ENCODE data around the gene CPT1A. TPM values are rescaled to one million over a fixed set of nuclear protein-coding genes. Genes with fewer than 3 reads are reported as not detected.

CPT1A gene
- total RNA-seq, 1 experiment from 2014 or later: 31.8 TPM

DNA sequence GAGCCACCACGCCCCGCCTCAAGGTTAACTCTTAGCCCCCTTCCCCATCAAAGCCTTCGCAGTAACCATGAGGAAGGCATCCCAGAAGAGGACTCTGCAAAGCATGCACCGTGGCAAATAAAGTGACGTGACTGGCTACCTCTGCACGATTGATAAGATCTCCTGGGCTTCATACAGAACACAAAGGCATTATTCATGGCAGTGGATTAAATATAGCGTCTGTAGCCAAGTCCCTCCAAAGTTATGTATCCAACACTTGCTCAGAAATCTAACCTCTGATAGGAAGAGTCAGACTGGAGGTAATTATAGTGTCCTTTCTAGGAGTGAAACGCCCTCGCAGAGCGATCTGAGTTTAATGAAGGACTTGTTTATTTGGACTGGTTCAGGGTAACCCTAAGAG, 22.4 kb downstream of the CPT1A start:
- no peak overlapping the region for H3K4me3 Mint-ChIP-seq (ENCODE audit: unreplicated experiment)
- intact Hi-C loops (cut with micrococcal nuclease): no loop called here
- ChIA-PET CTCF (interaction anchor here (0.7 to 1.4 kb wide), 3 partner anchors 25 to 362 kb away, joined by 3 to 5 read pairs (median 3); no protein-coding TSS in a partner anchor), POLR2A (interaction anchor here (1.9 kb wide), 1 partner anchor 20 kb away, joined by 13 read pairs; no protein-coding TSS in a partner anchor)
- H3K4me1 Mint-ChIP-seq (ENCODE audit: insufficient read depth, unreplicated experiment): peaks cover 12% of the 10 kb centered on the region
- H3K27me3 Mint-ChIP-seq (ENCODE audit: insufficient read depth, unreplicated experiment): no peaks in the 10 kb centered on the region
- no peaks in the 10 kb centered on the region for H3K9me3 Mint-ChIP-seq (ENCODE audit: unreplicated experiment)
- H3K36me3 Mint-ChIP-seq (ENCODE audit: insufficient read depth, unreplicated experiment): peaks cover 14% of the 10 kb centered on the region
- TF ChIP-seq, protein P1, sequence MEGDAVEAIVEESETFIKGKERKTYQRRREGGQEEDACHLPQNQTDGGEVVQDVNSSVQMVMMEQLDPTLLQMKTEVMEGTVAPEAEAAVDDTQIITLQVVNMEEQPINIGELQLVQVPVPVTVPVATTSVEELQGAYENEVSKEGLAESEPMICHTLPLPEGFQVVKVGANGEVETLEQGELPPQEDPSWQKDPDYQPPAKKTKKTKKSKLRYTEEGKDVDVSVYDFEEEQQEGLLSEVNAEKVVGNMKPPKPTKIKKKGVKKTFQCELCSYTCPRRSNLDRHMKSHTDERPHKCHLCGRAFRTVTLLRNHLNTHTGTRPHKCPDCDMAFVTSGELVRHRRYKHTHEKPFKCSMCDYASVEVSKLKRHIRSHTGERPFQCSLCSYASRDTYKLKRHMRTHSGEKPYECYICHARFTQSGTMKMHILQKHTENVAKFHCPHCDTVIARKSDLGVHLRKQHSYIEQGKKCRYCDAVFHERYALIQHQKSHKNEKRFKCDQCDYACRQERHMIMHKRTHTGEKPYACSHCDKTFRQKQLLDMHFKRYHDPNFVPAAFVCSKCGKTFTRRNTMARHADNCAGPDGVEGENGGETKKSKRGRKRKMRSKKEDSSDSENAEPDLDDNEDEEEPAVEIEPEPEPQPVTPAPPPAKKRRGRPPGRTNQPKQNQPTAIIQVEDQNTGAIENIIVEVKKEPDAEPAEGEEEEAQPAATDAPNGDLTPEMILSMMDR (IDR thresholded peaks at IDR 0.05; ENCODE audit: unreplicated experiment): no peak
- no peak overlapping the region for H3K27ac Mint-ChIP-seq (ENCODE audit: low read depth, unreplicated experiment)
- no TSS peak for BruUV-seq (replicated peaks)
- DNase-seq (ENCODE audit: unreplicated experiment): no peak

DNA sequence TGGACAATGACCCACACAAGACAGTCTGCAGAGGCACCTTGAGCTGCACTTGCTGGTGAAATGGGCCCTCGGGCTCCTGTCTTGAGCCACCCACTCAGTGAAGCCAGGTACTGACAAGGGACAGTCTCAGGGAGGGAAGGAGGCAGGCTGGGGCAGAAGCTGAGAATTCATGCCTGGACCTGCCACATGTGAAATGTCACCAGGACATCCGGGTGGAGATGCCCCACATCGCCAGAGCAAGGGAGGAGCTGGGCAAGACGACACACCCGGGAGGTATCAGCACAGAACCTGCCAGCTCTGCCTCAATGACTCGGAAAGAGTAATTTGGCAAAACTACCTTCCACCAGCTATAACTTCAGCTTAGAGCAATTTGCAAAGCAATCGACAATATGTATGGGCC, 23.5 kb downstream of the CPT1A start:
- no peaks in the 10 kb centered on the region for H3K27me3 Mint-ChIP-seq (ENCODE audit: insufficient read depth, unreplicated experiment)
- H3K4me1 Mint-ChIP-seq (ENCODE audit: insufficient read depth, unreplicated experiment): peaks cover 12% of the 10 kb centered on the region
- TF ChIP-seq, protein P1 (IDR thresholded peaks at IDR 0.05; ENCODE audit: unreplicated experiment): no peak
- no peak overlapping the region for H3K4me3 Mint-ChIP-seq (ENCODE audit: unreplicated experiment)
- intact Hi-C loops (cut with micrococcal nuclease): no loop called here
- no TSS peak for BruUV-seq (replicated peaks)
- H3K9me3 Mint-ChIP-seq (ENCODE audit: unreplicated experiment): no peaks in the 10 kb centered on the region
- DNase-seq (ENCODE audit: unreplicated experiment): peak; percentile 19
- peak overlapping the region; percentile 84 for H3K27ac Mint-ChIP-seq (ENCODE audit: low read depth, unreplicated experiment)
- POLR2A ChIA-PET: interaction anchor here (0.6 to 1.9 kb wide), 5 partner anchors 9 to 857 kb away, joined by 3 to 13 read pairs (median 4); partner anchors contain the start of gene LTO1
- peaks cover 22% of the 10 kb centered on the region for H3K36me3 Mint-ChIP-seq (ENCODE audit: insufficient read depth, unreplicated experiment)
- CTCF ChIA-PET: interaction anchor here (0.9 to 1.4 kb wide), 2 partner anchors 20 to 26 kb away, joined by 4 to 5 read pairs; no protein-coding TSS in a partner anchor

DNA sequence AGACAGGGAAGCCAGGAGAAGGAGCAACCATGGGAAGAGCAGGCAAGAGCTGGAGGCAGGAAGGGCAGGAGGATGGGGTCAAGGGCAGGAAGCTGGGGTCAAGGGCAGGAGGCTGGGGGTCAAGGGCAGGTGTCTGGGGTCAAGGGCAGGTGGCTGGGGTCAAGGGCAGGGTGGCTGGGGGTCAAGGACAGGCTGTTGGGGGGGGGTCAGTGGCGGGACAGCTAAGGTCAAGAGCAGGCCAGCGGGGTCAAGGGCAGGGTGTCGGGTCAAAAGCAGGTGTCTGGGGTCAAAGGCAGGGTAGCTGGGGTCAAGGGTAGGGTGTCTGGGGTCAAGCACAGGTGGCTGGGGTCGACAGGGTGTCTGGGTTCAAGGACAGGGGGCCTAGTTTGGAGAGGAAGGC, 24.2 kb downstream of the CPT1A start:
- DNase-seq (ENCODE audit: unreplicated experiment): no peak
- Mint-ChIP-seq H3K4me1 (ENCODE audit: insufficient read depth, unreplicated experiment) (peaks cover 12% of the 10 kb centered on the region), H3K9me3 (ENCODE audit: unreplicated experiment) (no peaks in the 10 kb centered on the region), H3K4me3 (ENCODE audit: unreplicated experiment) (no peak overlapping the region), H3K27ac (ENCODE audit: low read depth, unreplicated experiment) (peak overlapping the region; percentile 84), H3K36me3 (ENCODE audit: insufficient read depth, unreplicated experiment) (peaks cover 26% of the 10 kb centered on the region), H3K27me3 (ENCODE audit: insufficient read depth, unreplicated experiment) (no peaks in the 10 kb centered on the region)
- ChIA-PET POLR2A (interaction anchor here (0.6 to 1.9 kb wide), 3 partner anchors 22 to 26 kb away, joined by 3 to 13 read pairs (median 5); no protein-coding TSS in a partner anchor), CTCF (interaction anchor here (0.9 kb wide), 1 partner anchor 20 kb away, joined by 4 read pairs; no protein-coding TSS in a partner anchor)
- intact Hi-C loops (cut with micrococcal nuclease): no loop called here
- TF ChIP-seq, protein P1 (IDR thresholded peaks at IDR 0.05; ENCODE audit: unreplicated experiment): no peak
- no TSS peak for BruUV-seq (replicated peaks)

- TF ChIP-seq, protein P1 (IDR thresholded peaks at IDR 0.05; ENCODE audit: unreplicated experiment): no peak
- H3K9me3 Mint-ChIP-seq (ENCODE audit: unreplicated experiment): no peaks in the 10 kb centered on the region
- POLR2A ChIA-PET: interaction anchor here (0.6 kb wide), 1 partner anchor 25 kb away, joined by 3 read pairs; no protein-coding TSS in a partner anchor
These were observed 24.7 kb downstream of the CPT1A start for GRCh38 chr11:68816917-68817419.

More at GRCh38 chr11:68816917-68817419, 24.7 kb downstream of the CPT1A start:
- no peak for DNase-seq (ENCODE audit: unreplicated experiment)
- Mint-ChIP-seq H3K4me1 (ENCODE audit: insufficient read depth, unreplicated experiment) (peaks cover 12% of the 10 kb centered on the region), H3K27ac (ENCODE audit: low read depth, unreplicated experiment) (no peak overlapping the region), H3K4me3 (ENCODE audit: unreplicated experiment) (no peak overlapping the region), H3K36me3 (ENCODE audit: insufficient read depth, unreplicated experiment) (peaks cover 32% of the 10 kb centered on the region), H3K27me3 (ENCODE audit: insufficient read depth, unreplicated experiment) (no peaks in the 10 kb centered on the region)
- CTCF ChIA-PET: no interaction called here
- BruUV-seq (replicated peaks): no TSS peak
- intact Hi-C loops (cut with micrococcal nuclease): no loop called here

Measured in MCF 10A (cell line).